ENCODE measurements around the gene MRPL11. TPM values are rescaled to one million over a fixed set of nuclear protein-coding genes. Genes with fewer than 3 reads are reported as not detected.
"Not testable (repeated sequence)": the region's sequence is repeated elsewhere in the genome, so short reads cannot be mapped to it uniquely, and the experiment has no call there.

MRPL11 gene
- total and polyA plus RNA-seq, 5 experiments from 2014 or later, result 24.8 to 98.2 (median 86.9) TPM

- no peak for DNase-seq
- no peak for ATAC-seq
- POLR2A ChIA-PET, result interaction anchor here (0.6 kb wide), 1 partner anchor 12 kb away, joined by 3 read pairs; no protein-coding TSS in a partner anchor
- H3K9me3 Mint-ChIP-seq, result peaks cover 0 to 17% (median 12%) of the 10 kb centered on the region in 9 donors
- H3K4me1 Mint-ChIP-seq, result peaks cover 0 to 9% (median 0%) of the 10 kb centered on the region in 4 donors
- peaks cover 0 to 13% (median 4%) of the 10 kb centered on the region in 3 donors for H3K36me3 Mint-ChIP-seq
- H3K4me3 Mint-ChIP-seq, result no peak overlapping the region
- H3K27me3 Mint-ChIP-seq, result peaks cover 2 to 23% (median 15%) of the 10 kb centered on the region in 5 donors
- no peak overlapping the region for H3K27ac Mint-ChIP-seq
These were observed 8.4 kb upstream of the MRPL11 start for GRCh38 chr11:66447012-66447411.

GRCh38 chr11:66443602-66444001, 5.0 kb upstream of the MRPL11 start:
- H3K27me3 Mint-ChIP-seq, result peaks cover 1 to 16% (median 3%) of the 10 kb centered on the region in 5 donors
- POLR2A ChIA-PET, result no interaction called here
- H3K27ac Mint-ChIP-seq, result no peak overlapping the region
- H3K4me3 Mint-ChIP-seq, result no peak overlapping the region
- DNase-seq (no peak), ATAC-seq (no peak)
- H3K4me1 Mint-ChIP-seq, result peaks cover 2 to 7% (median 4%) of the 10 kb centered on the region in 4 donors
- H3K36me3 Mint-ChIP-seq, result peaks cover 0 to 13% (median 4%) of the 10 kb centered on the region in 3 donors
- H3K9me3 Mint-ChIP-seq, result peaks cover 0 to 19% (median 12%) of the 10 kb centered on the region in 9 donors

- POLR2A ChIA-PET, result not testable (repeated sequence)
These were observed 2.3 kb upstream of the MRPL11 start for GRCh38 chr11:66440940-66441282.

DNA sequence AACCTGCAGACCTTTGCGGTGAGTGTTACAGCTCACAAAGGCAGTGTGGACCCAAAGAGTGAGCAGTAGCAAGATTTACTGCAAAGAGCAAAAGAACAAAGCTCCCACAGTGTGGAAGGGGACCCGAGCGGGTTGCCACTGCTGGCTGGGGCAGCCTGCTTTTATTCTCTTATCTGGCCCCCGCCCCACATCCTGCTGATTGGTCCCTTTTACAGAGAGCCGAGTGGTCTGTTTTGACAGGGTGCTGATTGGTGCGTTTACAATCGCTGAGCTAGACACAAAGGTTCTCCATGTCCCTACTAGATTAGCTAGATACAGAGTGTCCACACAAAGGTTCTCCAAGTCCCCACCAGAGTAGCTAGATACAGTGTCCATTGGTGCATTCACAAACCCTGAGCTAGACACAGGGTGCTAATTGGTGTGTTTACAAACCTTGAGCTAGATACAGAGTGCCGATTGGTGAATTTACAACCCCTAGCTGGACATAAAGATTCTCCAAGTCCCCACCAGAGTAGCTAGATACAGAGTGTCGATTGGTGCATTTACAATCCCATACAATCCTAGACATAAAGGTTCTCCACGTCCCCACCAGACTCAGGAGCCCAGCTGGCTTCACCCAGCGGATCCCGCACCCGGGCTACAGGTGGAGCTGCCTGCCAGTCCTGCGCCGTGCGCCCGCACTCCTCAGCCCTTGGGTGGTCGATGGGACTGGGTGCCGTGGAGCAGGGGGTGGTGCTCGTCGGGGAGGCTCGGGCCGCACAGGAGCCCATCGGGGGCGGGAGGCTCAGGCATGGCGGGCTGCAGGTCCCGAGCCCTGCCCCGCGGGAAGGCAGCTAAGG, 1.7 kb upstream of the MRPL11 start:
- POLR2A ChIA-PET, result not testable (repeated sequence)

More at GRCh38 chr11:66440940-66441282, 2.3 kb upstream of the MRPL11 start:
- not testable (repeated sequence) for H3K4me3 Mint-ChIP-seq, ATAC-seq, H3K27ac Mint-ChIP-seq, DNase-seq, H3K27me3 Mint-ChIP-seq
- peaks cover 5 to 16% (median 9%) of the 10 kb centered on the region in 4 donors for H3K4me1 Mint-ChIP-seq
- peaks cover 0 to 19% (median 12%) of the 10 kb centered on the region in 9 donors for H3K9me3 Mint-ChIP-seq
- peaks cover 4 to 13% (median 11%) of the 10 kb centered on the region in 3 donors for H3K36me3 Mint-ChIP-seq

GRCh38 chr11:66437979-66438503, 607 bp downstream of the MRPL11 start:
- POLR2A ChIA-PET, result interaction anchor here (0.6 to 1.7 kb wide), 17 partner anchors 9 to 1514 kb away, joined by 3 to 13 read pairs (median 4); partner anchors contain the start of genes BBS1, CD248, CTSF and DPP3
- peaks cover 5 to 16% (median 9%) of the 10 kb centered on the region in 4 donors for H3K4me1 Mint-ChIP-seq
- peaks cover 0 to 5% (median 0%) of the 10 kb centered on the region in 5 donors for H3K27me3 Mint-ChIP-seq
- H3K36me3 Mint-ChIP-seq, result peaks cover 2 to 33% (median 3%) of the 10 kb centered on the region in 3 donors
- peak overlapping the region; percentile 24 to 99 (median 96) for H3K27ac Mint-ChIP-seq
- peaks cover 0 to 8% (median 3%) of the 10 kb centered on the region in 9 donors for H3K9me3 Mint-ChIP-seq
- H3K4me3 Mint-ChIP-seq, result peak overlapping the region; percentile 87 to 96 (median 92)
- ATAC-seq (no peak), DNase-seq (no peak)

More for the DNA sequence above, 1.7 kb upstream of the MRPL11 start:
- H3K4me3 Mint-ChIP-seq, result peak overlapping the region in 1 of 10 donors; percentile 35
- H3K27ac Mint-ChIP-seq, ATAC-seq, DNase-seq, H3K27me3 Mint-ChIP-seq: not testable (repeated sequence)
- H3K36me3 Mint-ChIP-seq, result peaks cover 4 to 17% (median 13%) of the 10 kb centered on the region in 3 donors
- peaks cover 5 to 16% (median 9%) of the 10 kb centered on the region in 4 donors for H3K4me1 Mint-ChIP-seq
- H3K9me3 Mint-ChIP-seq, result peaks cover 0 to 19% (median 12%) of the 10 kb centered on the region in 9 donors

- Mint-ChIP-seq H3K9me3 (no peaks in the 10 kb centered on the region), H3K4me1 (peaks cover 0 to 5% (median 1%) of the 10 kb centered on the region in 4 donors), H3K4me3 (no peak overlapping the region), H3K27me3 (peaks cover 0 to 1% (median 0%) of the 10 kb centered on the region in 5 donors), H3K36me3 (peaks cover 0 to 52% (median 10%) of the 10 kb centered on the region in 3 donors), H3K27ac (no peak overlapping the region)
- DNase-seq (no peak), ATAC-seq (no peak)
- POLR2A ChIA-PET, result no interaction called here
These were observed 6.1 kb downstream of the MRPL11 start for GRCh38 chr11:66432597-66432996.

GRCh38 chr11:66431871-66432329, 6.7 kb downstream of the MRPL11 start:
- POLR2A ChIA-PET, H3K4me3 Mint-ChIP-seq, H3K4me1 Mint-ChIP-seq, DNase-seq, H3K27me3 Mint-ChIP-seq, ATAC-seq, H3K9me3 Mint-ChIP-seq: not testable (repeated sequence)
- peak overlapping the region in 1 of 10 donors; percentile 10 for H3K27ac Mint-ChIP-seq
- H3K36me3 Mint-ChIP-seq, result peaks cover 0 to 50% (median 10%) of the 10 kb centered on the region in 3 donors

DNA sequence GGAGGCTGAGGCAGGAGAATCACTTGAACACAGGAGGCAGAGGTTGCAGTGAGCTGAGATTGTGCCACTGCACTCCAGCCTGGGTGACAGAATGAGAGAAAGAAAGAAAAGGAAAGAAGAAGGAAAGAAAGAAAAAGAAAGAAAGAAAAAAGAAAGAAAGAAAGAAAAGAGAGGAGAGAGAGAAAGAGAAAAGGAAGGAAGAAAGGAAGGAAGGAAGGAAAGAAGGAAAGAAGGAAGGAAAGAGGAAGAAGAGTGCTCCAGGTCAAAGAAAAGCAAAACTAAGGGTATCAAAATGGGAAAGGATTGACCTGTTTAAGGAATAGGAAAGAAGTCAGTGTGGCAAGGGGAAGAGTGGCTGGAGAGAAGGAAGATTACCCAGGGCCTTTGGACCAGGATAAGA, 7.4 kb downstream of the MRPL11 start:
- not testable (repeated sequence) for H3K9me3 Mint-ChIP-seq, H3K27me3 Mint-ChIP-seq, ATAC-seq, H3K27ac Mint-ChIP-seq, H3K4me3 Mint-ChIP-seq, H3K4me1 Mint-ChIP-seq, DNase-seq
- POLR2A ChIA-PET, result interaction anchor here (0.7 kb wide), 1 partner anchor 17 kb away, joined by 4 read pairs; no protein-coding TSS in a partner anchor
- peaks cover 0 to 44% (median 10%) of the 10 kb centered on the region in 3 donors for H3K36me3 Mint-ChIP-seq

DNA sequence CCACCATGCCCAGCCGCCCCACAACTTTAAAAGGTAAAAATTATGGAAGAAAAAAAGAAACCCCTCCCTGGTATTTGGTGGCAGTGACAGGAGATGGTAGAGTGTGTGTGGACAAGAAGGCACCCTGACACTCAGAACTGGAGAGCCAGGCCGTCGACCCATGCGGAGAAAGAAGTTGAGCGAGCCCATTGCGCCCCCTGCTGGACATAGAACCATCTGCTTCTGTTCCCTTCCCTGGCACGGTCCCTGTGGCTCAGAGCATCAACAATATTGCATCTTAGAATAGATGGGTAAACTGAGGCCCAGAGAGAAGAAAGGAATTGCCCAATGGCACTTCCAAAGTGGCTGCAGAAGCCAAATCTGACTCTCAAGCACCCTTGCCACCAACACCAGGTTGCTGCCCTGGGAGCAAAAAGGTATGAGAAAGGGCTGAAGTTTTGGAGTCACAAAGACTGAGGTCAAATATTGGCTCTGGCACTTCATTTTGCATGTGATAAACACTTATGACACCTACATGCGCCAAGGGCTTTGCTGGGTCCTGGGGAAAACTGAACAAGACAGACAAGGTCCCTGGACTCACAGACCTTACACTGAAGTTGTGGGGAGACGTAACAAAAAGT, 8.6 kb downstream of the MRPL11 start:
- POLR2A ChIA-PET, result interaction anchor here (0.6 kb wide), 1 partner anchor 20 kb away, joined by 5 read pairs; no protein-coding TSS in a partner anchor
- DNase-seq, result peak; percentile 43 to 78 (median 61)
- peak; percentile 69 to 80 for ATAC-seq
- Mint-ChIP-seq H3K4me1 (peaks cover 0 to 5% (median 1%) of the 10 kb centered on the region in 4 donors), H3K27ac (no peak overlapping the region), H3K27me3 (peaks cover 0 to 13% (median 0%) of the 10 kb centered on the region in 5 donors), H3K36me3 (peaks cover 0 to 32% (median 10%) of the 10 kb centered on the region in 3 donors), H3K4me3 (no peak overlapping the region), H3K9me3 (no peaks in the 10 kb centered on the region)

GRCh38 chr11:66428933-66429332, 9.7 kb downstream of the MRPL11 start:
- POLR2A ChIA-PET, result interaction anchor here (1.7 kb wide), 1 partner anchor 10 kb away, joined by 7 read pairs; the partner anchor contains the start of gene MRPL11
- H3K4me3 Mint-ChIP-seq, result no peak overlapping the region
- no peak overlapping the region for H3K27ac Mint-ChIP-seq
- no peaks in the 10 kb centered on the region for H3K9me3 Mint-ChIP-seq
- H3K4me1 Mint-ChIP-seq, result peaks cover 0 to 5% (median 1%) of the 10 kb centered on the region in 4 donors
- ATAC-seq (no peak), DNase-seq (no peak)
- peaks cover 0 to 24% (median 8%) of the 10 kb centered on the region in 3 donors for H3K36me3 Mint-ChIP-seq
- peaks cover 0 to 14% (median 0%) of the 10 kb centered on the region in 5 donors for H3K27me3 Mint-ChIP-seq

DNA sequence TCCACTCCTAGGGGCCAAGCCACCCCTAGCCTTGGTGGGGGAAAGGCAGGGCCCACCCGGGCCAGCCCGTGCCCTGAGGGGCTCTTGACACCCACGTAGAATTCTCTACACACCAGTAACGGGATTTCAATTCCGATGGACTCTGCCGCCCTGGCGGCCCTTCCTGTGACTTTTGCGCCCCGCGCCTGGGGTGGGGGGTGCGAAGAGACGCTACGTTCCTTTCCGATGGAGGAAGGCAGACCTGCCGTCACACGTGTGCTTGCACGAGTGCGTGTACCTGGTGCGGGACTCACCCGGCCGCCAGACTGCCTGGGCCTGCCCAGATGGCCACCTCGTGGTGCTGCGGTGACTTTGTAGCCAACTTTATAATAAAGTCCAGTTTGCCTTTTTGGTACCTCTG, 12.3 kb downstream of the MRPL11 start:
- peaks cover 0 to 6% (median 3%) of the 10 kb centered on the region in 4 donors for H3K4me1 Mint-ChIP-seq
- H3K36me3 Mint-ChIP-seq, result peaks cover 0 to 4% (median 2%) of the 10 kb centered on the region in 3 donors
- H3K9me3 Mint-ChIP-seq, result peaks cover 0 to 7% (median 0%) of the 10 kb centered on the region in 9 donors
- peaks cover 0 to 16% (median 2%) of the 10 kb centered on the region in 5 donors for H3K27me3 Mint-ChIP-seq
- no peak for ATAC-seq
- POLR2A ChIA-PET, result no interaction called here
- H3K4me3 Mint-ChIP-seq, result no peak overlapping the region
- H3K27ac Mint-ChIP-seq, result no peak overlapping the region
- no peak for DNase-seq

Measured in naive thymus-derived CD8-positive, alpha-beta T cell (primary cell).